Stomach (tissue), 4 donors: ENCODE measurements around the gene FBN2.

ENCODE experiments used
- CTCF ChIP-seq, 7 experiments: fragments of 450-650 bp in 4 of 7; fragments of 200-600 bp in 3 of 7; sonication (generic) in 3 of 7; IDR thresholded peaks; one replicate each; pipeline ENCODE4 v1.5.1; 2016 to 2019; ENCODE audit warnings: antibody characterized with exemption in 7 of 7, control low read depth in 2 of 7, mild to moderate bottlenecking in 1 of 7
- EP300 ChIP-seq: sonication (generic); formaldehyde crosslinking; IDR thresholded peaks from one replicate; pipeline ENCODE4 v1.6.1; 2017; ENCODE audit warnings: antibody characterized with exemption
- POLR2A ChIP-seq, 4 donors: fragments of 450-650 bp; IDR thresholded peaks; one replicate each; pipeline ENCODE4 v1.6.1; 2016; ENCODE audit warnings: antibody characterized with exemption in 4 of 4, control low read depth in 2 of 4, mild to moderate bottlenecking in 1 of 4, moderate library complexity in 1 of 4

GRCh38 chr5:128276537-128277216 is 261.4 kb downstream of the FBN2 start:
- TF ChIP-seq EP300 (no peak), POLR2A (IDR thresholded peaks at IDR 0.05) (no peak), CTCF (IDR thresholded peaks at IDR 0.05) (no peak)
